GM12892 (cell line): ENCODE data around the gene MAP2K5.

Experiments used
- POLR2A ChIP-seq: IDR thresholded peaks from 2 replicates; pipeline ENCODE4 v1.6.1; 2011; ENCODE audit warnings: low read depth, low read length, control low read depth
- POLR2AphosphoS5 ChIP-seq: IDR thresholded peaks from 2 replicates; pipeline ENCODE4 v1.6.1; 2011; ENCODE audit warnings: low read depth, low read length, control low read depth
- TAF1 ChIP-seq: IDR thresholded peaks from 2 replicates; pipeline ENCODE4 v1.6.1; 2011; ENCODE audit warnings: low read depth, mild to moderate bottlenecking, control low read depth, low read length, borderline replicate concordance

- TF ChIP-seq POLR2AphosphoS5, result no peak
- TF ChIP-seq TAF1, result no peak
- TF ChIP-seq POLR2A, result no peak
These were observed 207.9 kb downstream of the MAP2K5 start for GRCh38 chr15:67750371-67750770.
